NCI-H2081 (cell line): ENCODE measurements around the gene SEPTIN12.

Experiments
- DNase-seq, 2 experiments: peaks; one replicate each; lab custom pipeline; 2025; lab: John Stamatoyannopoulos, UW

SEPTIN12 gene

DNA sequence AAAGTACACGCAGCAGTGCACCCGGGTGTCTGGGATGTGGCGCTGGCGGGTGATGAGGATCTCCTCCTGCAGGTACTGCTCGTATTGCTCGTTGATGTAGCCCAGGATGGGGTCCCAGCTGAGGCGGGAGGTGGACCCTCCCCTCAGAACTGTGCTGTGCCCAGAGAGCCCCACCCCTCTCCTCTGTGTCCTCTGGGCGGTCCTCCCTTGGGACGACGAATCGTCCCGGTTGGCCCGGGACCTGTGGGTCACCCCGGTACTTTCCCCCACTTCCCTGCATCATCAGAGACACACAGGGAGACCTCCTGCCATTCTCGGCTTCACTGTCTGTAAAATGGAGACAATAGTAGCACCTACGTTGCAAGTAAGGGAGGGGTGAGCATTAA is 4.2 kb downstream of the SEPTIN12 start:
- DNase-seq: no peak

DNA sequence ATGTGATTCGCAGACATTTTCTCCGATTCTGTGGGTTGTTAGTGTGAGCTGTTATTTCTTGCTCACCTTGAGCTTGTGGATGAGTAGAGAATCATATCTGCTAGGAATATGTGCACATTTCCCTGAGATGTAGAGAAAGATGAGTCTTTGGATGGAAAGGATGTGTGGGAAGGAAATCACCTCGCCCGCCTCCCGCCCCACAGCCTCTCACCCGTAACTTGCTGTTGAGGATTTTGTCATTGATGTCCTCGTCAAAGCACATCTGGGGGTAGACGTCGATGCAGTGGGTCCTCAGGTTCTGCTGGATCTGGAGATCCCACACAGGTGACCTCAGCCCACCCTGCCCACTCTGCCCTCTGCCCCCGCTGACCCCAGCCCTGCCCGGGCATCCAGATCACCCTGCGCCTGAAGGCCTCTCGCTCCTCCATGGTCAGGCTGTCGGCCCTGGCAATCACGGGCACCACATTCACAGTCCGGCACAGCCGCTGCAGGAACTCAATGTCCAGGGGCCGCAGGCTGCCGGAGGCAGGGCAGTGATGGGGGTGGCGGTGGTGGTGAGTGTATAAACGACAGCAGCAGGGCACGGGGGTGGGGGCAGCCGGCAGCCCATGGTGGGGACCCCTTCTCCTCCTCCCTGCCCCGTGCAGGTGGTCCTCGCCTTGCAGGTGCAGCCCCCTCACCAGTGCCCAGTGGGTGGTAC is 4.7 kb downstream of the SEPTIN12 start:
- no peak for DNase-seq

- no peak for DNase-seq
Observed at GRCh38 chr16:4780235-4780634, 7.9 kb downstream of the SEPTIN12 start.

GRCh38 chr16:4778050-4778392 is 10.1 kb downstream of the SEPTIN12 start:
- no peak for DNase-seq

DNA sequence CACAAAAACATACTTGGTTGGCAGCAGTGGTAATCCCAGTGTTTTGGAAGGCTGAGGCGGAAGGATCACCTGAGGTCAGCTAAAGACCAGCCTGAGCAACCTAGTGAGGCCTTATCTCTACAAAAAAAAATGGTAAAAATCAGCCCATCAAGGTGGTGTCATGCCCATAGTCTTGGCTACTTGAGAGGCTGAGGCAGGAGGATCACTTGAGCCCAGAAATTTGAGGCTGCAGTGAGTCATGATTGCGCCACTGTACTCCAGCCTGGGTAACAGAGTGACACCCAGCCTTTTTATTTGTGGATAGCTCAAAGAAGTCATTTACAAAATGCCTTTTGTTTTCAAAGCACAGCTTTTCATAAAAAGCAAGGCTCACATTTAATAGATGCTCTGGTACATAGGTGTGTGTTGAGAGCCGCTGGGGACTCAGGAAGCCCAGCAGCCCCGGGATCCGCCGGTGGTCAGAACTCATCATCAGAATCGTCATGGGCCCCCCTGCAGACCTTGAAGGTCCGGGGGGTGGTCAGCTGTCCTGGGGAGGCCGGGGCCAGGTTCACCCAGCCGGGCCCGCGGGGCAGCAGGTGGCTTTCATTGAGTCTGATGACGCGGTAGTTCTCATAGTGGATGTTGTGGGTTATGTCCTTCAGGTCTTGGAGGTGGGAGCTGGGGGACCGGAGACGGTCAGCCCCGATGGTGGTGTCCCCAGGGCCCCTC is 10.7 kb downstream of the SEPTIN12 start:
- DNase-seq: no peak

DNA sequence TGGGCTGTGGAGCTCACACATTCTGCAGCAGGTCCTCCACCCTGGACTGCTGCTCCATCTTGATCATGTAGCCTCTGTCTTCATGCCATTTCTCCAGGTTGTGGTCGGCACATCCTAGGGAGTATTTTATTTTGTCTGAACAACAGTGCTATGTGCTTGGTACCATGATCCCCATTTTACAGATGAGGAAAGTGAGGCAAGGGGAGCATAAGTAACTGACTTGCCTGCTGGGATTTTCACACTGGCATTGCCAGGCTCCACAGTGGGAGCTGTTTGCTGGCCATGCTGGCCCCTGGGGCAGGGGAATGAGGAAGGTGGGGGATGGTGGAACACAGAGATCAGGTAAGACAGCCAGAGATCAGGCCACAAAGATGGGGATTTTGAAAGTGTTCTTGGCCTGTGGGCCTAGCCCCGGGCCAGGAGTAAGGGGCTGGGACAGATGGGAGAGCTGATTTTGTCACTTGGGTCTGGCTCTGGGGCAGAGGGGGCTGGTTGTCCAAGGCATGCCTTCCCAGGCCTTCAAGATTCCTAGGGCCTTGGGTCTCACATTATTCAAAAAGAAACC is 11.9 kb downstream of the SEPTIN12 start:
- no peak for DNase-seq

DNA sequence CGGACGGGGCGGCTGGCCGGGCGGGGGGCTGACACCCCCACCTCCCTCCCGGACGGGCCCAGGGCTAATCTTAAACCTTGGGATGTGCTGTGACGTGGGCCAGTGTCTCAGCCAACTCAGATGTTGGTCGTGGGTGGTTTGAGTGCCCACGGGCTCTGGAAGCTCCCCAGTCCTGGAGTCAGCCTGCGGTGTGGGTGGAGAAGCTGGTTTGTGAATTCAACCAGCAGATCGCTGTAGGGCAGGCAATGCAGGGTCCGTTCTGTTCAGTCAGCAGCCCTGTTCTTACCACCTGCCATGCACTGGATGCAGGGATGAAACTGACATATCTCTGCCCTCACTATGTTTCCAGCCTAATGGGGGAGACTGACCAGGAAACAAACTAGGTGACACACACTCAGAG is 13.1 kb downstream of the SEPTIN12 start:
- DNase-seq: no peak

GRCh38 chr16:4772351-4772750 is 15.8 kb downstream of the SEPTIN12 start:
- DNase-seq: no peak

DNA sequence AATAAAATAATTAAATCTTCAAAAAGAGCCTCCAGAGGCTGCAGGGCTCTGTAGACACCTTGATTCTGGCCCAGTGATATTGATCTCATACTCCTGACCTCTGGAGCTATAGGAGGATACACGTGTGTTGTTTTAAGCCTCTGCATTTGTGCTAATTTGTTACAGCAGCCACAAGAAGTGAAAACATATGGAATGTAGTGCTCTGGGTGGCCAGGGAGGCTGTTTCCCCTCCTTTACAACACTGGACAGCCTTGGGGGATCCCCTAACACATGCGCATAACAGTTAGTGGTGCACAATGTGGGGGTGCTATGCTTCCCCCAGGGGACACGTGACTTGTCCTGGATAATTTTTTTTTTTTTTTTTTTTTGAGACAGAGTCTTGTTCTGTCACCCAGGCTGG is 16.5 kb downstream of the SEPTIN12 start:
- DNase-seq: no peak

- no peak for DNase-seq
Observed at GRCh38 chr16:4769306-4769638, 18.9 kb downstream of the SEPTIN12 start.

DNA sequence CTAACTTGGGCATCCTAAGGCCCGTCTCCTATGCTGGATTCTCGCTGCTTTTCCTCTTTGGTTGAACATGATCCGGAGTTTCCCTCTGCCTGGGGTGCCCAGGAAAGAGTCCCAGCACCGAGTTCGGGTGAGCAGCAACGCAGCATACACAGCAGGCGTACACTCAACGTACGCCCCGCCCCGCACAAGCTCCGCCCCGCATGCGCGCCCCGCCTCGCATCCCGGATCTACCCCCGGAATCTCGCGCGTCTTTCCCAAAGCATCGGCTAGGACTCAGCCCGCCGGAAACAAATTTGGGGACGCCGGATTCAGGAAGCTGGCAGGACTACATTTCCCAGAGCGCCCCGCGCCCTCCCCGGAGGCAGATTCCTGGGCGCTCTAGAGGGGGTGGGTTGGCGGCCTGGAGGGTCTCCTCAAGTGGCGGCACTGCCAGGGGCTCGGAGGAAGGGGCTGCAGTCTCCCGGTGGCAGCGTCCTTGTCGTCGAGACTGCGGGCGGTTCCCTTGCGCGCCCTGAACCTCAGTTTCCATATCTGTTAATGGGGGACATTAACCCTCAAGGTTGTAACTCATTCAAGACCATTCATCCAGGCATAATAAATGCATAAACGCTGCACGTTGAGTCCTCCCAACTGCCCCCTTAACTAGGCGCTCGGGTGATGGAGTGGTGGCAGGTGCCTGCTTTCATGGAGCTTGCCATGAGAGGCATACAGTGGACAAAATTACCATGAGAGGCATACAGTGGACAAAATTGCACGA is 19.4 kb downstream of the SEPTIN12 start:
- peak; percentile 94 to 95 for DNase-seq

- DNase-seq: no peak
Observed at GRCh38 chr16:4767872-4768548, 20.1 kb downstream of the SEPTIN12 start.

GRCh38 chr16:4766875-4767628 is 21.1 kb downstream of the SEPTIN12 start, which contains the start of gene ZNF500:
Gene ZNF500, minus strand, starts transcription at chr16:4767162. Its CDS starts 1,184 bp downstream, at chr16:4765978.
- DNase-seq: peak; percentile 96 to 98

- no peak for DNase-seq
Observed at GRCh38 chr16:4765511-4766474, 22.4 kb downstream of the SEPTIN12 start.

DNA sequence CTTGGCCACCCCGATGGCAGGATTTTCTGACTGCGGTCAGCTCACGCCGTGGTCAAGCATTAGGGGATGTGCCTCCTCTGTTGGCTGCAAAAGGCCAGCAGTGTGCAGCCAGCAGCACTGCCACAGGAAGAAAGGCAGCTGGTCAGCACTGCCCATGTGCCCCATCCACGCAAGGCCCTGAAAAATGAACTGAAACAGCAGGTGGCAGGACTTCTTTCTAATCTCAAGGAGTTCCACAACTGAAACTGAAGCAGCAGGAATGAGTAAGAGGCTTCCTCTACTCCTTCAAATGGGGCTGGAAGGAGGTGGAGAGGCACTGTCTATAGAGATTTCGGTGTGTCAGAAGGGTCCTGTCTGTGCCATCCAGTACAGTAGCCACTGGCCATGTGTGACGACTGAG is 24.4 kb downstream of the SEPTIN12 start:
- DNase-seq: no peak

DNA sequence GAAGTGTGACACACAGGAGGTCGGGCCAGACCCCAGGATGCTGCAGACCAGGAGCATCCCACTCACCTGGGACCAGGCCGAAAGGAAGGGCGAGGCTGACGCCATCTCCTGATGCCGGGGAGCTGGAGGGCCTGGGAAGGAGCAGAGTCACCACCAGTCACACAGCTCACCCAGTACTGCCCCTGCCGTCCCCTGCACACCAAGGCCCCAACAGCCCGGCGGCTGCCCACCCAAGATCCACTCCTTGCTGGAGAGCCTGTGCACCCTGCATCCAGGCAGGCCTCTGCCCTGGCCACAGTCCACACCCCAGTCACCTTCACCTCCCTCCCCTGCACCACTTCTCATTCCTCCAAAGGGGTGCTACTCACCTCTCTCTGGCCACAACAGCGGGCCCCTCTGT is 25.9 kb downstream of the SEPTIN12 start:
- no peak for DNase-seq

DNA sequence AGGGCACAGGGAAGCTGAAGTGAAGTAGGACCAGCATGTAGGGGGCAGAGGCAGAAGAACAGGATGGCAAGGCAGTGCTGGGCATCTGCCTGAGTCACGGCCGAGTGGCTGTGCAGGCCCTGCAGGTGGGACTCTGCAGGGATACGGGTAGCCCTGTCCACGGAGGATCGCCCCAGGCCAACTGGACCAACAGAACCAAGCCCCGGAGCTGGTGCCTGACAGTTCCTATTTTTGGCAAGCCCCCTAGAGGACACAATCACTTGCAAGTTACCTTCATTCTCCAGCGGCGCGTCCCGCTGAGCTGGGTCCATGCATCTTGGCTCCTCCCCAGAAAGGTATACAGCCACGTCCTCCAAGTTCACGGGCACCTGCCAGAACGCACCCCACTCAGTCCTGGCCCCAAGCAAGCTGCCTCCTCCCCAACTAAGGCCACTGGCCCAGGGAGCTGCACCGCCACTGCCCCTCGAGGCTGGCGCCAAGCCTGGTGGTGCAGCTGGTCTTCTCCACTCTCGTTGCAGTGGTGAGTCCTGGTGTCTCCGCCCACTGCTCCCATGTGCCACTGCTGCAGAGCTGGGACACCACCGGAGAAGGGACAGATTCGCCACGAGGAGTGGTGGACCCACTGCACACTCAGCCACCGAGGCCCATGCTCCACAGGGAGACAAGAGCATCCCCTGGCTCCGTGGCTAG is 27.8 kb downstream of the SEPTIN12 start:
- DNase-seq: no peak

DNA sequence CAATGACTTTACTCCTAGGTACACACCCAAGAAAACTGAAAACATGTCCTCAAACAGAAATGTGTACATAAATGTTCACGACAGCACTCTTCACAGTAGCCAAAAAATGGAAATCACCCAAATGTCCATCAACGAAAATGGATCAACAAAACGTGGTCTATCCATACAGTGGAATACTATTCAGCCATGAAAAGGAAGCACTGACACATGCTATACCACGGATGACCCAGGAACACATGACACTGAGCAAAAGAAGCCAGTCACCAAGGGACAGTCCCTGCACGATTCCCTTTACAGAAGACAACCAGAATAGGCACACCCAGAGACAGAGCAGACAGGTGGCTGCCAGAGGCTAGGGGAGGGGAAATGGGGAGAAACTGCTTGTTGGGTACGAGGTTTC is 32.5 kb downstream of the SEPTIN12 start:
- no peak for DNase-seq

- DNase-seq: no peak
Observed at GRCh38 chr16:4754865-4755264, 33.3 kb downstream of the SEPTIN12 start.

DNA sequence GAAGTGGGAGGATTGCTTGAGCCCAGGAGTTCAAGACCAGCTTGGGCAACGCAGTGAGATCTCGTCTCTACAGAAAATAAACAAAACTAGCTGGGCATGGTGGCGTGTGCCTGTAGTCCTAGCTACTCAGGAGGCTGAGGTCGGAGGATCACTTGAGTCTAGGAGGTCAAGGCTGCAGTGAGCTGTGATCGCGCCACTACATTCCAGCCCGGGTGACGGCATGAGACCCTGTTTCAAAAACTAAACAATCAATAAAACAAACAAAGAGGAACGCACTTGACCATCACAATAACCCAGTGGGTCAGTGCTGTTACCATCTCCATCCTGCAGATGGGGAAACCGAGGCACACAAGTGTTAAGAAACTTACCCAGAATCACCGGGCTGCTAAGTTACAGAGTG is 34.9 kb downstream of the SEPTIN12 start:
- no peak for DNase-seq
